GM21723 (cell line): ENCODE data around the gene RAB3GAP1.

Experiments
- ATAC-seq: cut with Tn5 transposase; IDR thresholded peaks from one replicate; pipeline ENCODE4 v1.9.1; 2021; ENCODE audit warnings: mild to moderate bottlenecking, moderate library complexity; ENCODE audit not compliant: unreplicated experiment

RAB3GAP1 gene

GRCh38 chr2:135162377-135162776, 110.3 kb downstream of the RAB3GAP1 start:
- ATAC-seq: no peak

GRCh38 chr2:135162786-135163185, 110.7 kb downstream of the RAB3GAP1 start:
- no peak for ATAC-seq

GRCh38 chr2:135163306-135163705, 111.2 kb downstream of the RAB3GAP1 start:
- no peak for ATAC-seq

GRCh38 chr2:135163901-135164300, 111.8 kb downstream of the RAB3GAP1 start:
- ATAC-seq: no peak

GRCh38 chr2:135164431-135164830, 112.3 kb downstream of the RAB3GAP1 start:
- ATAC-seq: no peak

- no peak for ATAC-seq
Measured at GRCh38 chr2:135167273-135167672, 115.2 kb downstream of the RAB3GAP1 start.

GRCh38 chr2:135168204-135168856, 116.2 kb downstream of the RAB3GAP1 start:
- no peak for ATAC-seq

- ATAC-seq: no peak
Measured at GRCh38 chr2:135169900-135170753, 118.0 kb downstream of the RAB3GAP1 start.

GRCh38 chr2:135174049-135174809, 122.1 kb downstream of the RAB3GAP1 start:
- no peak for ATAC-seq

GRCh38 chr2:135174810-135175093, 122.7 kb downstream of the RAB3GAP1 start:
- ATAC-seq: no peak

GRCh38 chr2:135175177-135175576, 123.1 kb downstream of the RAB3GAP1 start:
- no peak for ATAC-seq

- no peak for ATAC-seq
Measured at GRCh38 chr2:135179689-135180088, 127.6 kb downstream of the RAB3GAP1 start.

- no peak for ATAC-seq
Measured at GRCh38 chr2:135182190-135182589, 130.1 kb downstream of the RAB3GAP1 start.

GRCh38 chr2:135182601-135183000, 130.5 kb downstream of the RAB3GAP1 start:
- ATAC-seq: no peak

- ATAC-seq: no peak
Measured at GRCh38 chr2:135183822-135184221, 131.7 kb downstream of the RAB3GAP1 start.

GRCh38 chr2:135186054-135186453, 134.0 kb downstream of the RAB3GAP1 start:
- no peak for ATAC-seq

- ATAC-seq: no peak
Measured at GRCh38 chr2:135187270-135187669, 135.2 kb downstream of the RAB3GAP1 start.

GRCh38 chr2:135189148-135189547, 137.1 kb downstream of the RAB3GAP1 start:
- ATAC-seq: no peak

- ATAC-seq: no peak
Measured at GRCh38 chr2:135190799-135191198, 138.7 kb downstream of the RAB3GAP1 start.

GRCh38 chr2:135198481-135198880, 146.4 kb downstream of the RAB3GAP1 start:
- no peak for ATAC-seq

GRCh38 chr2:135202751-135203150, 150.7 kb downstream of the RAB3GAP1 start:
- no peak for ATAC-seq

GRCh38 chr2:135203944-135204343, 151.9 kb downstream of the RAB3GAP1 start:
- no peak for ATAC-seq
